HCT116 (cell line): ENCODE results near the gene LRRC3B. TPM values are rescaled to one million over a fixed set of nuclear protein-coding genes. Genes with fewer than 3 reads are reported as not detected.
"Not testable (repeated sequence)": the region's sequence is repeated elsewhere in the genome, so short reads cannot be mapped to it uniquely, and the experiment has no call there.

Experiments
- ATAC-seq: fragments of 200-7000 bp; cut with Tn5 transposase; 2 replicates; pipeline ENCODE4 v1.9.1; 2020; ENCODE audit warnings: mild to moderate bottlenecking, moderate library complexity
- BruUV-seq: library from RNA; stranded (reverse); fragments of 400-500 nt; replicated peaks from 2 replicates; lab custom pipeline; 2021; lab: Mats Ljungman, UMichigan
- CTCF ChIA-PET: fragments of 300-600 bp; sonication (Branson Sonifier 250); formaldehyde crosslinking; loops from one replicate; lab custom pipeline; 2021; ENCODE audit warnings: antibody characterized with exemption; lab: Charles Lee
- POLR2A ChIA-PET: fragments of 300-600, 350-600 bp; sonication (Branson Sonifier 250); formaldehyde crosslinking; loops from one replicate; lab custom pipeline; 2021; ENCODE audit warnings: antibody characterized with exemption; lab: Charles Lee
- RAD21 ChIA-PET, 2 experiments: fragments of 300-600 bp; sonication (Branson Sonifier 250); formaldehyde crosslinking; loops; one replicate each; lab custom pipeline; 2023; ENCODE audit warnings: low total read pairs in 2 of 2; ENCODE audit not compliant: uncharacterized antibody in 2 of 2, unreplicated experiment in 2 of 2, low non-redundant PET in 1 of 2; lab: Charles Lee
- DNase-seq: peaks from one replicate; pipeline ENCODE4 v3.0.0-alpha.2; 2010; ENCODE audit warnings: low read depth, low spot score
- H2AFZ ChIP-seq: fragments of 200-600 bp; shearing (Covaris generic), sonication (generic); 2 replicates; pipeline ENCODE4 v1.6.1; 2017; ENCODE audit warnings: low read depth, mixed run types, mixed read lengths, antibody characterized with exemption, low read length; ENCODE audit not compliant: poor library complexity, severe bottlenecking
- H3K27ac ChIP-seq: 2 replicates; pipeline ENCODE4 v1.5.1; 2012; ENCODE audit warnings: low read depth, low read length
- H3K27me3 ChIP-seq: fragments of 200-600 bp; sonication (generic); 2 replicates; pipeline ENCODE4 v1.6.1; 2016; ENCODE audit warnings: mixed run types, low read length, mixed read lengths; ENCODE audit not compliant: insufficient read depth
- H3K36me3 ChIP-seq, 2 experiments: fragments of 200-500 bp in 1 of 2; fragments of 200-600 bp in 1 of 2; sonication (Bioruptor generic) in 1 of 2; sonication (generic) in 1 of 2; 2 replicates each; pipeline versions ENCODE4 v1.5.1 to v1.6.1; 2014 to 2016; ENCODE audit warnings: low read length in 2 of 2, inconsistent platforms in 1 of 2, mixed read lengths in 1 of 2, mixed run types in 1 of 2; ENCODE audit not compliant: insufficient read depth in 2 of 2, control insufficient read depth in 1 of 2
- H3K4me1 ChIP-seq, 2 experiments: fragments of 200-600 bp in 1 of 2; sonication (generic) in 1 of 2; 2 replicates each; pipeline versions ENCODE4 v1.5.1 to v1.6.1; 2012 to 2017; ENCODE audit warnings: low read length in 2 of 2, inconsistent platforms in 1 of 2, mild to moderate bottlenecking in 1 of 2, mixed read lengths in 1 of 2, mixed run types in 1 of 2, moderate library complexity in 1 of 2; ENCODE audit not compliant: insufficient read depth in 2 of 2, control insufficient read depth in 1 of 2
- H3K4me2 ChIP-seq: fragments of 200-600 bp; sonication (generic); 2 replicates; pipeline ENCODE4 v1.6.1; 2017; ENCODE audit warnings: mixed run types, low read length, mixed read lengths
- H3K4me3 ChIP-seq, 2 experiments: fragments of 200-600 bp in 1 of 2; sonication (generic) in 1 of 2; replicated peaks in 1 of 2; 2 replicates each; pipeline ENCODE4 v1.5.1; 2011 to 2016; ENCODE audit warnings: low read length in 2 of 2, control low read depth in 1 of 2, low read depth in 1 of 2, mild to moderate bottlenecking in 1 of 2, mixed read lengths in 1 of 2, mixed run types in 1 of 2
- H3K79me2 ChIP-seq: fragments of 200-600 bp; sonication (generic); 2 replicates; pipeline ENCODE4 v1.6.1; 2017; ENCODE audit warnings: mild to moderate bottlenecking, mixed run types, low read length, moderate library complexity, mixed read lengths; ENCODE audit not compliant: insufficient read depth
- H3K9ac ChIP-seq: fragments of 200-600 bp; sonication (generic); 2 replicates; pipeline ENCODE4 v1.6.1; 2016; ENCODE audit warnings: low read length, mixed read lengths
- H3K9me2 ChIP-seq: fragments of 200-600 bp; sonication (generic), shearing (Covaris generic); 2 replicates; pipeline ENCODE4 v1.6.1; 2017; ENCODE audit warnings: mixed run types, mild to moderate bottlenecking, moderate library complexity; ENCODE audit not compliant: insufficient read depth
- H3K9me3 ChIP-seq, 2 experiments: fragments of 200-500 bp in 1 of 2; fragments of 200-600 bp in 1 of 2; sonication (Bioruptor generic) in 1 of 2; sonication (generic) in 1 of 2; 2 replicates each; pipeline ENCODE4 v1.6.1; 2014 to 2017; ENCODE audit warnings: low read length in 2 of 2, mixed read lengths in 2 of 2, inconsistent platforms in 1 of 2, low read depth in 1 of 2, mild to moderate bottlenecking in 1 of 2, mixed run types in 1 of 2, moderate library complexity in 1 of 2; ENCODE audit not compliant: control insufficient read depth in 1 of 2, insufficient read depth in 1 of 2
- H4K20me1 ChIP-seq: fragments of 200-600 bp; sonication (generic), shearing (Covaris generic); 2 replicates; pipeline ENCODE4 v1.6.1; 2017; ENCODE audit warnings: mixed run types, mild to moderate bottlenecking, moderate library complexity; ENCODE audit not compliant: insufficient read depth
- ELF1 ChIP-seq: IDR thresholded peaks from 2 replicates; pipeline ENCODE4 v1.6.1; 2012; ENCODE audit warnings: low read depth, borderline replicate concordance
- FOSL1 ChIP-seq: IDR thresholded peaks from 2 replicates; pipeline ENCODE4 v1.6.1; 2012; ENCODE audit warnings: low read depth
- JUND ChIP-seq: IDR thresholded peaks from 2 replicates; pipeline ENCODE4 v1.6.1; 2012
- POLR2AphosphoS5 ChIP-seq: IDR thresholded peaks from 2 replicates; pipeline ENCODE4 v1.6.1; 2011; ENCODE audit warnings: mild to moderate bottlenecking, low read depth, low read length, moderate library complexity
- SP1 ChIP-seq: IDR thresholded peaks from 2 replicates; pipeline ENCODE4 v1.6.1; 2012; ENCODE audit warnings: low read depth
- SRF ChIP-seq: IDR thresholded peaks from 2 replicates; pipeline ENCODE4 v1.6.1; 2012; ENCODE audit warnings: low read depth
- TCF7L2 ChIP-seq: IDR thresholded peaks from 2 replicates; pipeline ENCODE4 v1.7.0; 2011; ENCODE audit warnings: borderline replicate concordance, inconsistent platforms; ENCODE audit not compliant: insufficient read depth, insufficient read length; ENCODE audit errors: extremely low read depth
- ZFX ChIP-seq: fragments of 450-650 bp; IDR thresholded peaks from 2 replicates; pipeline ENCODE4 v1.6.1; 2017
- ZNF274 ChIP-seq: fragments of 200-500 bp; sonication (Bioruptor generic); IDR thresholded peaks from 2 replicates; pipeline ENCODE4 v1.6.1; 2014; ENCODE audit warnings: mild to moderate bottlenecking, low read depth, low read length, inconsistent platforms
- intact Hi-C: fragments of 100-400 bp; cut with micrococcal nuclease; formaldehyde crosslinking; loops from 2 replicates; pipeline ENCODE4 v1.10.0; 2022
- total RNA-seq: library from RNA; stranded (reverse); gene quantifications from one replicate; pipeline ENCODE4 v1.2.1, GENCODE V29; 2021; ENCODE audit not compliant: unreplicated experiment
- TF ChIP-seq, protein P1 (sequence below): IDR thresholded peaks from 2 replicates; pipeline ENCODE4 v1.6.1; 2011; ENCODE audit warnings: mild to moderate bottlenecking, low read length, moderate library complexity; ENCODE audit not compliant: insufficient replicate concordance; ENCODE audit errors: extremely low read depth
- TF ChIP-seq, protein P2 (sequence below): IDR thresholded peaks from 2 replicates; pipeline ENCODE4 v1.6.1; 2012; ENCODE audit warnings: low read depth

The LRRC3B gene
- total RNA-seq, 1 experiment from 2014 or later, result not detected

- POLR2A ChIA-PET, result not testable (repeated sequence)
Measured at GRCh38 chr3:26603771-26604170, 18.8 kb upstream of the LRRC3B start.

GRCh38 chr3:26614006-26614685 lies 8.4 kb upstream of the LRRC3B start:
- Histone ChIP-seq H4K20me1 (no peaks in the 10 kb centered on the region), H3K9ac (no peak overlapping the region), H3K4me3 (no peak overlapping the region), H3K9me3 (no peaks in the 10 kb centered on the region; a peak in 1 of 4 replicates), H3K79me2 (no peaks in the 10 kb centered on the region), H3K36me3 (no peaks in the 10 kb centered on the region), H3K4me2 (no peak overlapping the region), H3K27ac (no peak overlapping the region), H2AFZ (no peak overlapping the region), H3K9me2 (no peaks in the 10 kb centered on the region), H3K4me1 (no peaks in the 10 kb centered on the region), H3K27me3 (no peaks in the 10 kb centered on the region; the same call in 1 of the 2 replicates)
- BruUV-seq, result no TSS peak
- ChIA-PET CTCF (no interaction called here), RAD21 (no interaction called here), POLR2A (no interaction called here)
- no peak for ATAC-seq
- intact Hi-C loops, result no loop called here
- no peak for DNase-seq
- TF ChIP-seq TCF7L2 (no peak), POLR2AphosphoS5 (no peak), ZNF274 (no peak), ELF1 (no peak), SRF (no peak), ZFX (no peak), JUND (no peak), SP1 (no peak), FOSL1 (no peak)
- TF ChIP-seq, protein P1, sequence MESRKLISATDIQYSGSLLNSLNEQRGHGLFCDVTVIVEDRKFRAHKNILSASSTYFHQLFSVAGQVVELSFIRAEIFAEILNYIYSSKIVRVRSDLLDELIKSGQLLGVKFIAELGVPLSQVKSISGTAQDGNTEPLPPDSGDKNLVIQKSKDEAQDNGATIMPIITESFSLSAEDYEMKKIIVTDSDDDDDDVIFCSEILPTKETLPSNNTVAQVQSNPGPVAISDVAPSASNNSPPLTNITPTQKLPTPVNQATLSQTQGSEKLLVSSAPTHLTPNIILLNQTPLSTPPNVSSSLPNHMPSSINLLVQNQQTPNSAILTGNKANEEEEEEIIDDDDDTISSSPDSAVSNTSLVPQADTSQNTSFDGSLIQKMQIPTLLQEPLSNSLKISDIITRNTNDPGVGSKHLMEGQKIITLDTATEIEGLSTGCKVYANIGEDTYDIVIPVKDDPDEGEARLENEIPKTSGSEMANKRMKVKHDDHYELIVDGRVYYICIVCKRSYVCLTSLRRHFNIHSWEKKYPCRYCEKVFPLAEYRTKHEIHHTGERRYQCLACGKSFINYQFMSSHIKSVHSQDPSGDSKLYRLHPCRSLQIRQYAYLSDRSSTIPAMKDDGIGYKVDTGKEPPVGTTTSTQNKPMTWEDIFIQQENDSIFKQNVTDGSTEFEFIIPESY, result no peak
- TF ChIP-seq, protein P2, sequence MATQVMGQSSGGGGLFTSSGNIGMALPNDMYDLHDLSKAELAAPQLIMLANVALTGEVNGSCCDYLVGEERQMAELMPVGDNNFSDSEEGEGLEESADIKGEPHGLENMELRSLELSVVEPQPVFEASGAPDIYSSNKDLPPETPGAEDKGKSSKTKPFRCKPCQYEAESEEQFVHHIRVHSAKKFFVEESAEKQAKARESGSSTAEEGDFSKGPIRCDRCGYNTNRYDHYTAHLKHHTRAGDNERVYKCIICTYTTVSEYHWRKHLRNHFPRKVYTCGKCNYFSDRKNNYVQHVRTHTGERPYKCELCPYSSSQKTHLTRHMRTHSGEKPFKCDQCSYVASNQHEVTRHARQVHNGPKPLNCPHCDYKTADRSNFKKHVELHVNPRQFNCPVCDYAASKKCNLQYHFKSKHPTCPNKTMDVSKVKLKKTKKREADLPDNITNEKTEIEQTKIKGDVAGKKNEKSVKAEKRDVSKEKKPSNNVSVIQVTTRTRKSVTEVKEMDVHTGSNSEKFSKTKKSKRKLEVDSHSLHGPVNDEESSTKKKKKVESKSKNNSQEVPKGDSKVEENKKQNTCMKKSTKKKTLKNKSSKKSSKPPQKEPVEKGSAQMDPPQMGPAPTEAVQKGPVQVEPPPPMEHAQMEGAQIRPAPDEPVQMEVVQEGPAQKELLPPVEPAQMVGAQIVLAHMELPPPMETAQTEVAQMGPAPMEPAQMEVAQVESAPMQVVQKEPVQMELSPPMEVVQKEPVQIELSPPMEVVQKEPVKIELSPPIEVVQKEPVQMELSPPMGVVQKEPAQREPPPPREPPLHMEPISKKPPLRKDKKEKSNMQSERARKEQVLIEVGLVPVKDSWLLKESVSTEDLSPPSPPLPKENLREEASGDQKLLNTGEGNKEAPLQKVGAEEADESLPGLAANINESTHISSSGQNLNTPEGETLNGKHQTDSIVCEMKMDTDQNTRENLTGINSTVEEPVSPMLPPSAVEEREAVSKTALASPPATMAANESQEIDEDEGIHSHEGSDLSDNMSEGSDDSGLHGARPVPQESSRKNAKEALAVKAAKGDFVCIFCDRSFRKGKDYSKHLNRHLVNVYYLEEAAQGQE, result no peak

More at GRCh38 chr3:26603771-26604170, 18.8 kb upstream of the LRRC3B start:
- H3K4me1 ChIP-seq, H3K36me3 ChIP-seq, BruUV-seq, DNase-seq, H3K79me2 ChIP-seq, H2AFZ ChIP-seq, H3K9ac ChIP-seq, RAD21 ChIA-PET, H3K27me3 ChIP-seq, H3K9me2 ChIP-seq, intact Hi-C loops, H3K4me2 ChIP-seq, ATAC-seq, CTCF ChIA-PET, H3K4me3 ChIP-seq, H4K20me1 ChIP-seq, H3K27ac ChIP-seq: not testable (repeated sequence)
- H3K9me3 ChIP-seq, result peaks cover 3 to 10% of the 10 kb centered on the region in 2 experiments; a peak in 3 of 4 replicates
